ENCODE data around the gene STIP1. TPM values are rescaled to one million over a fixed set of nuclear protein-coding genes. Genes with fewer than 3 reads are reported as not detected.

Gene STIP1
- total and polyA plus RNA-seq, 9 of the 15 experiments (the other 6 are each of a cell fraction or from before 2014, with no cell fraction given) = 58.1 to 465 (median 346) TPM

DNA sequence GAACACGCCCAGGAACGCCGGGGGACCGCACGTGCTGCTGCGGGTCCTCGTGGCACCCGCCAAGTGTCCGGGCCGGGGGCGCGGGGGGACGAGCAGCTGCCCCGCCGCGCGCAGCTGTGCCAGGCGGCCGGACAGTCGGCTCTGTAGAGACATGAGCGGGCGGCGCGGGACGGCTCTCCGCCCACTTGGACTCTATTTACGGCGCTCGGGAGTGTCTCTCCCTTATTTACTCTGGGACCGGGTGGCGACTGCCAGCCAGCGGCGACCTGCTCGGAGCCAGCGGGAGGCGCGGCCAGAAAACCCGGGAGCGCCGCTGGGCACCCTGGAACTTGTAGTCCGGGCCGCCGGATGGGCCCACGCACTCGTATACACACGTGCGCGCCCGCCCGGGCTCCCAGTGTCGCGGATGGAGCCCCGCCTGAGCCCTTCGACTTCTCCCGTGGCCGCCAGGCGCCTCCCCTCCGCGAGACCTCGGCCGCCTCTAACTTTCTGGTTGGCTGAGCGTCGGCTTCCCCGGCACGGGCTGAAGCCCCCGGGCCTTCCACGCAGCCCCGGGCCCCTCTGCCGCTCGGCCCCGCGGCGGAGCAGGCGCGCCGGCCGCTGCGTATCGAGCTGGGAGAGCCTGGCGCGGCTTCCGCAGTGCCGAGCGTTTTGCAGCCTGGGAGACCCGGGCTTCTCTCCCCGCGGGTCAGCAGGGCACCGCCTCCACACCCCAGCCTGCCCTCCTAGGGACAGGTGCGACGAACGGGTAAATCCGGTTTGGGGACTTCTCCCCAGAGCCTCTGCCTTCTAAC, 19.9 kb upstream of the STIP1 start, which contains the start of gene MACROD1 (continued):
- TF ChIP-seq, protein P1, sequence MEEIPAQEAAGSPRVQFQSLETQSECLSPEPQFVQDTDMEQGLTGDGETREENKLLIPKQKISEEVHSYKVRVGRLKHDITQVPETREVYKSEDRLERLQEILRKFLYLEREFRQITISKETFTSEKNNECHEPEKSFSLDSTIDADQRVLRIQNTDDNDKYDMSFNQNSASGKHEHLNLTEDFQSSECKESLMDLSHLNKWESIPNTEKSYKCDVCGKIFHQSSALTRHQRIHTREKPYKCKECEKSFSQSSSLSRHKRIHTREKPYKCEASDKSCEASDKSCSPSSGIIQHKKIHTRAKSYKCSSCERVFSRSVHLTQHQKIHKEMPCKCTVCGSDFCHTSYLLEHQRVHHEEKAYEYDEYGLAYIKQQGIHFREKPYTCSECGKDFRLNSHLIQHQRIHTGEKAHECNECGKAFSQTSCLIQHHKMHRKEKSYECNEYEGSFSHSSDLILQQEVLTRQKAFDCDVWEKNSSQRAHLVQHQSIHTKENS (CRISPR knock-in tag; IDR thresholded peaks at IDR 0.05) = no peak
- TF ChIP-seq, protein P2, sequence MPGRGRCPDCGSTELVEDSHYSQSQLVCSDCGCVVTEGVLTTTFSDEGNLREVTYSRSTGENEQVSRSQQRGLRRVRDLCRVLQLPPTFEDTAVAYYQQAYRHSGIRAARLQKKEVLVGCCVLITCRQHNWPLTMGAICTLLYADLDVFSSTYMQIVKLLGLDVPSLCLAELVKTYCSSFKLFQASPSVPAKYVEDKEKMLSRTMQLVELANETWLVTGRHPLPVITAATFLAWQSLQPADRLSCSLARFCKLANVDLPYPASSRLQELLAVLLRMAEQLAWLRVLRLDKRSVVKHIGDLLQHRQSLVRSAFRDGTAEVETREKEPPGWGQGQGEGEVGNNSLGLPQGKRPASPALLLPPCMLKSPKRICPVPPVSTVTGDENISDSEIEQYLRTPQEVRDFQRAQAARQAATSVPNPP (IDR thresholded peaks at IDR 0.05; ENCODE audit: borderline replicate concordance, insufficient read depth, insufficient read length) = no peak
- TF ChIP-seq CREB1 (IDR thresholded peaks at IDR 0.05) (peak; percentile 38), CREB1 (CRISPR knock-in tag; IDR thresholded peaks at IDR 0.05) (peak; percentile 60; the same call in 1 of the 2 replicates), ZNF668 (CRISPR knock-in tag; IDR thresholded peaks at IDR 0.05) (no peak), ZNF384 (IDR thresholded peaks at IDR 0.05; ENCODE audit: low read depth, low read length) (no peak), KLF10 (CRISPR knock-in tag; IDR thresholded peaks at IDR 0.05) (no peak; the same call in 1 of the 2 replicates)
- TF ChIP-seq, protein P3, sequence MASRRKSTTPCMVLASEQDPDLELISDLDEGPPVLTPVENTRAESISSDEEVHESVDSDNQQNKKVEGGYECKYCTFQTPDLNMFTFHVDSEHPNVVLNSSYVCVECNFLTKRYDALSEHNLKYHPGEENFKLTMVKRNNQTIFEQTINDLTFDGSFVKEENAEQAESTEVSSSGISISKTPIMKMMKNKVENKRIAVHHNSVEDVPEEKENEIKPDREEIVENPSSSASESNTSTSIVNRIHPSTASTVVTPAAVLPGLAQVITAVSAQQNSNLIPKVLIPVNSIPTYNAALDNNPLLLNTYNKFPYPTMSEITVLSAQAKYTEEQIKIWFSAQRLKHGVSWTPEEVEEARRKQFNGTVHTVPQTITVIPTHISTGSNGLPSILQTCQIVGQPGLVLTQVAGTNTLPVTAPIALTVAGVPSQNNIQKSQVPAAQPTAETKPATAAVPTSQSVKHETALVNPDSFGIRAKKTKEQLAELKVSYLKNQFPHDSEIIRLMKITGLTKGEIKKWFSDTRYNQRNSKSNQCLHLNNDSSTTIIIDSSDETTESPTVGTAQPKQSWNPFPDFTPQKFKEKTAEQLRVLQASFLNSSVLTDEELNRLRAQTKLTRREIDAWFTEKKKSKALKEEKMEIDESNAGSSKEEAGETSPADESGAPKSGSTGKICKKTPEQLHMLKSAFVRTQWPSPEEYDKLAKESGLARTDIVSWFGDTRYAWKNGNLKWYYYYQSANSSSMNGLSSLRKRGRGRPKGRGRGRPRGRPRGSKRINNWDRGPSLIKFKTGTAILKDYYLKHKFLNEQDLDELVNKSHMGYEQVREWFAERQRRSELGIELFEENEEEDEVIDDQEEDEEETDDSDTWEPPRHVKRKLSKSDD (conservative IDR thresholded peaks at IDR 0.05; ENCODE audit: low read length) = no peak
- TF ChIP-seq, protein P4, sequence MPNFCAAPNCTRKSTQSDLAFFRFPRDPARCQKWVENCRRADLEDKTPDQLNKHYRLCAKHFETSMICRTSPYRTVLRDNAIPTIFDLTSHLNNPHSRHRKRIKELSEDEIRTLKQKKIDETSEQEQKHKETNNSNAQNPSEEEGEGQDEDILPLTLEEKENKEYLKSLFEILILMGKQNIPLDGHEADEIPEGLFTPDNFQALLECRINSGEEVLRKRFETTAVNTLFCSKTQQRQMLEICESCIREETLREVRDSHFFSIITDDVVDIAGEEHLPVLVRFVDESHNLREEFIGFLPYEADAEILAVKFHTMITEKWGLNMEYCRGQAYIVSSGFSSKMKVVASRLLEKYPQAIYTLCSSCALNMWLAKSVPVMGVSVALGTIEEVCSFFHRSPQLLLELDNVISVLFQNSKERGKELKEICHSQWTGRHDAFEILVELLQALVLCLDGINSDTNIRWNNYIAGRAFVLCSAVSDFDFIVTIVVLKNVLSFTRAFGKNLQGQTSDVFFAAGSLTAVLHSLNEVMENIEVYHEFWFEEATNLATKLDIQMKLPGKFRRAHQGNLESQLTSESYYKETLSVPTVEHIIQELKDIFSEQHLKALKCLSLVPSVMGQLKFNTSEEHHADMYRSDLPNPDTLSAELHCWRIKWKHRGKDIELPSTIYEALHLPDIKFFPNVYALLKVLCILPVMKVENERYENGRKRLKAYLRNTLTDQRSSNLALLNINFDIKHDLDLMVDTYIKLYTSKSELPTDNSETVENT (CRISPR knock-in tag; IDR thresholded peaks at IDR 0.05) = peak; percentile 48
- TF ChIP-seq, protein P5, sequence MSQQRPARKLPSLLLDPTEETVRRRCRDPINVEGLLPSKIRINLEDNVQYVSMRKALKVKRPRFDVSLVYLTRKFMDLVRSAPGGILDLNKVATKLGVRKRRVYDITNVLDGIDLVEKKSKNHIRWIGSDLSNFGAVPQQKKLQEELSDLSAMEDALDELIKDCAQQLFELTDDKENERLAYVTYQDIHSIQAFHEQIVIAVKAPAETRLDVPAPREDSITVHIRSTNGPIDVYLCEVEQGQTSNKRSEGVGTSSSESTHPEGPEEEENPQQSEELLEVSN (IDR thresholded peaks at IDR 0.05; ENCODE audit: borderline replicate concordance in 1 of 2, extremely low read depth in 1 of 2, insufficient read depth in 1 of 2, insufficient read length in 1 of 2, low read depth in 1 of 2, low read length in 1 of 2, poor library complexity in 1 of 2, severe bottlenecking in 1 of 2) = peak; percentile 81 to 83
- TF ChIP-seq, protein P6, sequence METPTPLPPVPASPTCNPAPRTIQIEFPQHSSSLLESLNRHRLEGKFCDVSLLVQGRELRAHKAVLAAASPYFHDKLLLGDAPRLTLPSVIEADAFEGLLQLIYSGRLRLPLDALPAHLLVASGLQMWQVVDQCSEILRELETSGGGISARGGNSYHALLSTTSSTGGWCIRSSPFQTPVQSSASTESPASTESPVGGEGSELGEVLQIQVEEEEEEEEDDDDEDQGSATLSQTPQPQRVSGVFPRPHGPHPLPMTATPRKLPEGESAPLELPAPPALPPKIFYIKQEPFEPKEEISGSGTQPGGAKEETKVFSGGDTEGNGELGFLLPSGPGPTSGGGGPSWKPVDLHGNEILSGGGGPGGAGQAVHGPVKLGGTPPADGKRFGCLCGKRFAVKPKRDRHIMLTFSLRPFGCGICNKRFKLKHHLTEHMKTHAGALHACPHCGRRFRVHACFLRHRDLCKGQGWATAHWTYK (CRISPR knock-in tag; IDR thresholded peaks at IDR 0.05) = 0 out of 2 replicates have a peak, but pooled peaks have one; percentile 28
- TF ChIP-seq, protein P7, sequence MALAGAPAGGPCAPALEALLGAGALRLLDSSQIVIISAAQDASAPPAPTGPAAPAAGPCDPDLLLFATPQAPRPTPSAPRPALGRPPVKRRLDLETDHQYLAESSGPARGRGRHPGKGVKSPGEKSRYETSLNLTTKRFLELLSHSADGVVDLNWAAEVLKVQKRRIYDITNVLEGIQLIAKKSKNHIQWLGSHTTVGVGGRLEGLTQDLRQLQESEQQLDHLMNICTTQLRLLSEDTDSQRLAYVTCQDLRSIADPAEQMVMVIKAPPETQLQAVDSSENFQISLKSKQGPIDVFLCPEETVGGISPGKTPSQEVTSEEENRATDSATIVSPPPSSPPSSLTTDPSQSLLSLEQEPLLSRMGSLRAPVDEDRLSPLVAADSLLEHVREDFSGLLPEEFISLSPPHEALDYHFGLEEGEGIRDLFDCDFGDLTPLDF (CRISPR knock-in tag; IDR thresholded peaks at IDR 0.05) = no peak; the same call in none of the 2 replicates
